Glomerular visceral epithelial cell (primary cell): Measurements from ENCODE around the gene DNAJC15.
"Not testable (repeated sequence)": the region's sequence is repeated elsewhere in the genome, so short reads cannot be mapped to it uniquely, and the experiment has no call there.

Experiments used
- DNase-seq: peaks from one replicate; pipeline ENCODE4 v3.0.0-alpha.2; 2016; ENCODE audit errors: extremely low spot score

The DNAJC15 gene

DNA sequence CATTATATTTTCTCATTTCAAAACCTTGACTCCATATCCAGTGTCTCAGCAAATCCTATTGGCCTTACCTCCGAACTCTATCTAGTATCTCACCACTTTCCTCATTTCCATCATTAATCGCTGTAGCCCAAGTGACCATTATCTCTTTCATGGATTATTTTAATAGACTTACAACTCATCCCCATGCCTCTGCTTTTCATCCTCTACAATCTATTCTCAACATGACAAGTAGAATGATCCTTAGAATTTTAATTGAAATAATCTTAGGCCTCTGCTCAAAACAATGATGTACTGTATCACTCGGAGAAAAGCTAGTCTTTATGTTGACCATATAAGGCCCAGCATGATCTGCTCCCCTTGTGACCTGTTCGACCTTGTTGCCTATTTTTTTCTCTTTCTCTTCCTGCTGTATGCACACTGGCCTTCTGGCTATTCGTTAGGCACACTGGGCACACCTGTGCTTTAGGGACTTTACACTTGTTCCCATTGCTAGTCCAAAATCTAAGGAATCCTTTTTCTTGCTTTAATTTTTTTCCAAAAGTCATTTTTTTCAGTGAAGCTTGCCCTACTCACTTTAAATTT, 21.4 kb downstream of the DNAJC15 start:
- DNase-seq, result no peak

DNA sequence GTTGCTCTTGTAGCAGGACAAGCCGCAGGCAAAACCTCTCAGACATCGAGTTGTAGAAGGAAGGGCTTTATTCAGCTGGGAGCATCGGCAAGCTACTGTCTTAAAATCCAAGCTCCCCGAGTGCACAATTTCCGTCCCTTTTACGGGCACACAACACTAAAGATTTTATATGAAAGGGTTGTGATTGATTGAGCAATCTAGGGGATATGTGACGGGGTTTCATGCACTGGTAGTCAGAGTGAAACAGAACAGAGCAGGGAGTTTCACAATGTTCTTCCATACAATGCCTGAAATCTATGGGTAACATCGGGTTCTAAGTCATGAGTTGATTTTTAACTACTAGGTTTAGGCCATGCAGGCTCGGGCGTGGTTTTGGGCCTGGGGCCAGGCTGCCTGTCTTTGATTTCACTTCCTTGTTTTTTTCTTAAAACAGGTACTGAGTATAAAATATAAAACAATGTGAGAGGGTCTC, 22.0 kb downstream of the DNAJC15 start:
- DNase-seq, result peak; percentile 59

DNA sequence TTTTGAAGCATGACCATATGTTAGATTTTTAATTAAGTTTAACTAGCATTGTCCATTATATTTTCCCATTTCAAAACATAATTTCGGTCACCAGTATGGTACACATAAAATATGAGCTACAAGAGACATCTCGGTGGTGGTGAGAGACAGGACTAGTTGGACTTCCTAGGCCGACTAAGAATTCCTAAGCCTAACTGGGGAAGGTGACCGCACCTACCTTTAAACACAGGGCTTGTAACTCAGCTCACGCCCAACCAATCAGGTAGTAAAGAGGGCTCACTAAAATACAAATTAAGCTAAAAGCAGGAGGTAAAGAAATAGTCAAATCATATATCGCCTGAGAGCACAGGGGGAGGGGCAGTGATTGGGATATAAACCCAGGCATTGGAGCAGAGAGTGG, 22.9 kb downstream of the DNAJC15 start:
- DNase-seq, result no peak

GRCh38 chr13:43054803-43055802, 31.7 kb downstream of the DNAJC15 start:
- DNase-seq, result peak; percentile 76

GRCh38 chr13:43057653-43058317, 34.4 kb downstream of the DNAJC15 start:
- no peak for DNase-seq

GRCh38 chr13:43058318-43058674, 34.9 kb downstream of the DNAJC15 start:
- peak; percentile 79 for DNase-seq

DNA sequence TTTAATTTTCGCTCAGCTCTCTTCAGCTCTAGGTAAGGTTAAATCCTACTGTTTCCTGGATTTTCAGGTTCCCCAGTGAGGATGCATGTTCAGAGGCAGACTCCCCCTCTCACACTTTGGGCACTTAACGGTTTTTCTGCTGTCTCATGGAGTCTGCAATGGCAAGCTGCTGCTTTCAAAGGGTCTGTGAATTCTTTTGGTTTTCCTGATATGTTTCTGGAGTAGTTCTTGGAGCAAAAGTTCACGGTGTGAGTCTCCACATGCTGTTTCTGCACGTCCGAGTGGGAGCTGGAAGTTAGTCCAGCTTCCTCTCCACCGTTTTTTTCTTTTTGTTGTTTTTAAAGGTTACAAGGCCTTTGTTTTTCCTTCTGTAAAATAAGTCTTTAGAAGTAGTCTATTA, 35.4 kb downstream of the DNAJC15 start:
- DNase-seq, result no peak

GRCh38 chr13:43059779-43060178, 36.4 kb downstream of the DNAJC15 start:
- DNase-seq, result not testable (repeated sequence)

GRCh38 chr13:43060806-43061205, 37.4 kb downstream of the DNAJC15 start:
- not testable (repeated sequence) for DNase-seq

DNA sequence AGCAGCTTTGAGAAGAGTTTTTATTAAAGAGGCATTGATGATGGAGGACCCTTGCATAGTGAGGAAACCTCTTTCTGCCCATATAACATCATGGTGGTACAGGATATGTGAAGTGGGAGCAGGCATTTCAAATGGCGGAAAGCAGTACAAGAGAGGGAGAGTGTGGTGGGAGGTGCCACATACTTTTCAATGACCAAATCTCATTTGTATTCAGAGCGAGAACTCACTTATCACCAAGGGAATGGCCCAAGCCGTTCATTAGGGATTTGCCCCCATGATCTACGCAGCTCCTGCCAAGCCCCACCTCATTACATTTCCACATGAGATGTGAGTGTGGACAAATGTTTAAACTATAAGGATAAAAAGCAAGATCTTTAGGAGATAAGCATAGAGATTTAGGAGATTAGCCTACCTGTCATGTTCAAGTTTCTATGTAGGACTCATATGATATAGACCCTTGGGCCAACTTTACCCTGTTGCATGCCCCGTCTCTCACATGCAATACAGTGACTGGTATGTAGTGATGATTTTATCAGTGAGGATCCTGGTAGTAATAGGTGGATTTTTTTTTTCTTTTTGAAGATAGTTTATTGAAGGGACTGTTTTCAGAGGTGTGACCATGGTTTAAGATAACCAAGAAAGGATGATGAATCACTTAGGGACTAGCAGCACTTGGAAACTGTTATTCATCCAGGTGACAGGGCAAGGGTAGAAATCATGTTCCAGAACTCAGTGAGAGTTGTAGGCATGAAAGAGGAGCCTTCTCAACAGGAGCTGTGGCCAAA, 38.3 kb downstream of the DNAJC15 start:
- no peak for DNase-seq

DNA sequence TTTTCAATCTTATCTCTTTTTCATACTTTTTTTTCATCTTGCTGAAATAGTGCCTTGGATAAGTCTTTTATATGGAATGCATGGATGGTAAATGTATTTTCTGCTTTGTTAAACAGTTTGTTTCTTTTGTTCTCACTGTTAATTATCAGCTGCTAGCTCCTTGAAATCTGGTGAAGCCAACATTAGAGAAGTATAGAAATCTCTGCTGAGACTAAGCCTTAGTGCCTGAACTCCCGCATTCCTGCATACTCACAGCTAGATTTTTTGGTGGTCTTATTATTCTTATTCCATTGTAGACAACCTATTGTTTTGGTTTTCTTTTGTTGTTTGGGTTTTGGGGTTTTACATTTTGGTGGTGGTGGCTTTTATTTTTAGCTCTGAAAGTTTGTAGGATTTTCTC, 48.4 kb downstream of the DNAJC15 start:
- DNase-seq, result no peak

DNA sequence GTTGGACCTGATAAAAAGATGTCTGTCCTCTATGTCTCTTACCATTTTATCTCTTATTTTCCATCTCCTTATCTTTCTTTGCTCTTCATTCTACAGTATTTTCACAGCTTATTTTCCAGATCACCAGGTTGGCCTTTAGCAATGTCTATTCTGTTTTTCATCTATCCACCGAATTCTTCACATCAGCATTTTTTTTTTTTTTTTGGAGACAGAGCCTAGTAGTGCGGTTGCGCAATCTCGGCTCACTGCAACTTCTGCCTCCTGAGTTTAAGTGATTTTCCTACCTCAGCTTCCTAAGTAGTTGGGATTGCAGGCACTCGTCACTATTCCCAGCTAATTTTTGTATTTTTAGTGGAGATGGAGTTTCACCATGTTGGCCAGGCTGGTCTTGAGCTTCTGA, 49.0 kb downstream of the DNAJC15 start:
- no peak for DNase-seq

DNA sequence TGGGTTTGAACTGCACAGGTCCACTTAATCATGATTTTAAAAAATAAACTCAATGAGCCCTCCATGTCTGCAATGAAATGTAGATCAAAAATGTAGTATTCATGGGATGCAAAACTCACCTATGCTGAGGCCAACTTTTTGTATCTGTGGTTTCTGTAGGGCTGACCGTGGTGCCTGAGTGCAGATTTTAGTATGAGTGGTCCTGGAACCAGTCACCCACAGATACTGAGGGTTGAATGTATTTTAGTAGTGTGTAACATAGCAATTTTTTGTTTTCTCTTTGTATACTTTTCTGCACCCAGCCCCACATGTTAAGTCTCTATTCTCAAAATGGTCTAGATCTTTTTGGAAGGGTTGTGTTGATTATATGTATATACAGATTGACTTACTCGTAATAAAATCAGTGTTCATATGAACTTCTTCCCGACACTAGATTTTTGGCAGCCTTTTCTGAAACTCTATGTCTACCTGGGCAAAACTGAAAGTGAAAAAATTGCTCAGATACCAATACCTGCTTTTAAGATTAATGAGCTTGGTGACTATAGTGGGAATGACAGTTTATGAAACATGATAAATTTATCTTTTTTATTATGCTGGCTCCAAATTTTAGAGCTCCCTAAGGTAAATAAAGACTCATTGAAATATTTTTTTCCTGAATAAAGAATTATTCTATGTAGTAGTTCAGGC, 51.6 kb downstream of the DNAJC15 start:
- no peak for DNase-seq

GRCh38 chr13:43075511-43075902, 52.1 kb downstream of the DNAJC15 start:
- not testable (repeated sequence) for DNase-seq

DNA sequence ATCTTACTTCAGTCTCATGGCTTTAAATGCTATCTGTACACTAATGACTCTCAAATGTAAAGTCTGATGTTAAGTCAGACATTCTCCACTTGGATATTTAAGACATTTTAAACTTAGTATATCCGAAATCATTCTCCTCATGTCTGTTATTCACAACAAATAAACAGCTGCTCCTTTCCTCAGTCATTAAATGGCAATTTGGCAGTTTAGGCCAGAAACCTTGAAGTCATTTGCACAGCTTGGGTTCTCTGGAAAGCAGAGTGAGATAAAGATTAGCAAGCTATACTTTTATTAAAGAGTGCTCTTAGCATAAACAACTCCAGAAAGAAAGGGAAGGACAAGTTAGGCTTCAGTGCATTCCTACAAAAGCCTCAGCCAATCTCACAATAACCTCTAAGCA, 53.7 kb downstream of the DNAJC15 start:
- no peak for DNase-seq

- no peak for DNase-seq
Observed at GRCh38 chr13:43077461-43077860, 54.1 kb downstream of the DNAJC15 start.

GRCh38 chr13:43077906-43078305, 54.5 kb downstream of the DNAJC15 start:
- no peak for DNase-seq

- DNase-seq, result no peak
Observed at GRCh38 chr13:43078399-43078798, 55.0 kb downstream of the DNAJC15 start.

DNA sequence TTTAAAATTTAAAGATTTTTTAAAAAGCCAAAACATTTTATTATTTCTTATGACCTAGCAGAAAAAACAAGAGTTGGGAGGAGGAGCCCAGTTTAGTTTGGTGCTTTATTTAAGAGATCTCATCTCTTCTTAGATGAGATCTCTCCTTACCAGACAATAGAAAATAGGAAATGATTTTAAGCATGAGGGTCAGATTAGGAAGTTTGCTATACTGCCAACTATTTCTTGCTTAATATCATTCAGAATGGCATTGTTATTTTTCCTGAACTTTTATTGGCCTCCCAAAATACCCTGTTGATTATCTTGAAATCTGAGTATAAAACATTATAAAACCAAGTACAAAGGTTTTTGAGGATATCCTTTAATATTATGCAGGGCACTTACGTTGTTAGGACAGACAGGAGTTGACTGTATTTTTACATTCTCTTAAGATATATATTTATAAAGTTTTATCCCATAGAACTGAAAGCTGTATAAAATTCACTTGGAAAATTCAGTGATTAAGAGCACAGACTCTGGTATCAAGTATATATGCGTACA, 56.1 kb downstream of the DNAJC15 start:
- DNase-seq, result no peak

GRCh38 chr13:43080199-43080598, 56.8 kb downstream of the DNAJC15 start:
- DNase-seq, result no peak

DNA sequence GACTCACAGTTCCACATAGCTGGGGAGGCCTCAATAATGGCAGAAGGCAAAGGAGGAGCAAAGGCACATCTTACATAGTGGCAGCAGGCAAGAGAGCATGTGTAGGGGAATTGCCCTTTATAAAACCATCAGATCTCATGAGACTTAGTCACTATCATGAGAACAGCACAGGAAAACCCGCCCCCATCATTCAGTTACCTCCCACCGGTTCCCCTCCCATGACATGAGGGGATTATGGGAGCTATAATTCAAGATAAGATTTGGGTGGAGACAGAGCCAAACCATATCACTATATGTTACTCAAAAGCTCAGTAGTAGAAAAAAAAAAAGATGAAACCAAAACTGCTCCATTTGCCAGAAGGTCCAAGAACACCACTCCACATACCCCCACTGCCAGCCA, 58.5 kb downstream of the DNAJC15 start:
- no peak for DNase-seq
